ENCODE results near the gene AGPS.

Gene AGPS

DNA sequence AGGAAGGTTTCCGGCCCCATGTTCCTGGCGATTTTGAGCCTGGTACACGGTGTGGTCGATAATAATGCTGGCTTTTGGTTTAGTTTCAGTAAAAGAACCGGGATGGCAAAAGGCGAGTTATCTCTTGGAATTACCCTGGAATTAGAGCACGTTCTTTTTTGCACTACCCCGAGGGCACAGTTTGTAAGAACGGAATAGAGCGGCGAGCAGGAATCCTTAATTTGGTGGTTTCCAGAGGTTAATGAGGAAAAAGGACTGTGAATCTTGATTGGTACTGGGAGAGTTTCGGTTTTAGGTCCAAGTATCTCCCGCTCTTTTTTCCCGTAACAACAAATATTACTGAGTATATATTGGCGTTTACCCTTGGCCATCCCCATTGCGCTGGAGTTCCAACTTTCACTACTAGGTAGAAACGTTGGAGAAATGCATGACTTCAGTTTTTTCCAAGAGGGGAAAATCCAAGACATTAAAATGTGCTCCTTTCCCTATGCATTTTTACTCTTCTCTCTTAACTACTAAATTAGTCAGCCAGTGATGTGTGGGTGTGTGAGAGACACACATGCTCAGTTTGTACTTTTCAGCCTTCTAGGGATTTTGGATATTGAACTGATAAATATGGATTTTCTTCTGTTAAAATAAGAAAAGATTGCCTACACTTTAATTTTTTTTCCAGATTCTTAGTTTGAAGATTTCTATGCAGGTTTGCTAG, 160.8 kb downstream of the AGPS start:
- DNase-seq, result no peak

DNA sequence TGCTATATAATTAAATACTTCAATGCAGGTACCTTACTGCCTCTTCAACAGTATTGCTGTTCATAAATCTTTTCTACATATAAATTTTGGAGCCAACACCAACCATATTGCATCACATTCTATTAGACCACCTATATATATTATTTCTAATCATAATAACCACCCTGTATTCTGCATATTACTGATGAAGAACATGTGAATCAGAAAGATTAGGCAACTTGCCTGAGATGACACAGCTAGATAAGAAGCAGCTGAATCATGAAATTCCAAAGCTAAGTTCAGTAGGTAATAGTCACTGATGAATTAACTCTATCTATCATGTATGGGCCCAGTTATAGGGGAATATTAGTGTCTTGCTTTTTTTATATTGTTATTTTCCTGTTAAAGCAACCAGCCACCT, 161.8 kb downstream of the AGPS start:
- no peak for DNase-seq

DNA sequence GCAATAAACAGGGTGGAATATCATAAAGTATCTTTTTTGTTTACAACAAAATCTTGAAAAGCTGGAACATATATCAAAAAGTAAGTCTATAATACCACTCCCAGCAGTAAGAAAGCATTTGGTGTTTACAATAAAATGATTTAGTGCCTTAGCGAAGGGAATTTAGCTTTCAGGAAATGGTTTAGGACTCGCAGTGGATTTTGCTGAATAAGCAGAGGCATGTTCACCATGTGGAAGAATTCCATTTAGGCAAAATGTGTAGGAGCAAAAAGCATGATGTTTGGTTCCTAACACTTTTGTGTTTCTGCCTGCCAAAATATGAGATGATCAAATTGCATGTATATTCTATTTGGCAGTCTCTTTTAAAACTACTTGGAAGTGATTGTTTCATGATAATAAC, 163.6 kb downstream of the AGPS start:
- DNase-seq, result no peak

DNA sequence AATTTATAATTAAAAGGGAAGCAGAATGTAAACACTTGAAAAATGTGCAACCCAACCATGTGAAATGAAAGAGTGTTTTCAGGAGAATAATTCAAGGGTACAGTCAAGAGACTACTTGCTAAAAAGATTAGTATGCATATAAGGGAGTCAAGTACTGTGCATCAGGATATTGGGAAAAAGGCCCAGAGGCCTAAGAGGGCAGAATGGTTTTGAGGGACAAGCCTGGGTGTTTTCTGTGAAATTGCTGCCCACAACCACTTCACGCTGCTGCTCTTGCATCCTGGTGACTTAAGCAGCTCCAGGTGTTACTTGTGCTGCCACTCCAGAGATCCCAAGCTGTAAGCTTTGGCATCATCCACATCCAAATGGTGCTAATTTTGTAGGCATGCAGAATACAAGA, 165.2 kb downstream of the AGPS start:
- DNase-seq, result no peak

DNA sequence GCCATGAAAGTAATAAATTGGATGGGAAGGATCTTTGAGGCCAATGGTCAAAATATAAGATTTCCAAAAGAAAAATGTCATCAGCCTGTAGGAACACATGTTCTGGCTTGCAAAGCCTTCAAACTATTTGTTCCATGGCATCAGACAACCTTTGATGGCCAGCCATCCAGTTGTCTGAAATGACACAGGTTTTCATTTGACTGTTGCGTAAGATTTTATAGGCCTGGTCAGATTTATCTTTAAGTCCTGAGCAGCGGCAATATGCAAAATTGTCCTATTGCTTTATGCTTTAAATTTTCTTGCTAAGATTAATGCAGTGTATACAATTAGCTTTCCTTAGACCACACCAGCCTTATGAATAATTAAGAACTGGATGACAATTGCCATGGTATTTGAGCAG, 167.1 kb downstream of the AGPS start:
- no peak for DNase-seq

GRCh38 chr2:177568390-177568789, 175.8 kb downstream of the AGPS start:
- no peak for DNase-seq

DNA sequence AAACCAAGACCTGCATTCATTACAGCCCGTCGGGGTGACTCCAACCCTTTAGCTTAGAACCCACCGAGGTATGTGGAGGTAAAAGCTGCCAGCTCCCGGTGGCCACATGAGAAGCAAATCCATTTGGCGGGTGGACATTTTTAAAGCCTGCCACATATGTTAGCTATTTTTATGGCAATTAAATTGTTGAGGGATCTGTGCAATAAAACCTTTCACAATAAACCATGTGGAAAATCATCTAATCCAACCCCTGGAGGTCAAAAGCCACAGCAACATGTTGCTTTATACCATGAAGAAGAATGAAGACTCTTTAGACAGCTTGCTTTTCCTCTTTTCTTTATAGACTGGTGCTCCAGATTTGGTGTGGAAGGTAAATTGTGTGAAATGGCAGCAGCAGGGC, 176.3 kb downstream of the AGPS start:
- no peak for DNase-seq

DNA sequence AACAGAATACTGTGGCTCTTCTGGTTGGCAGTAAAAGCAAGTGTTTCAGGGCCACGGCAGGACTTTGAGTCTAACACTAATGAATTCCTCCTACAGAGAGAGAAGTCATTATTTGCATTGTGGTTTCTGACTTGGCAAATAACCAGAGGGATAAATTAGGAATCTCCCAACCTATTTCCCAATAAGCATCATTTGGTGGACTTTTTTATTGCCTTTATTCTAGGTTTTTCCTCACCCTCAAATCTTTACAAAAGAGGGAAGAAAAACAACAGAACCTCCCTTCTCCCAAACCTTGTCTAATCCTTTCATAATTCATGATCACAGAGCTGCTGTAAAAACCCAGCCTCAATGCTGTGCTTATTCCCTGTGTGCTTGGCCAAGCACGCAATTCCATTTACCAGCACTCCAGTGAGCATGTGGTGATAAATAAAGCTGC, 179.7 kb downstream of the AGPS start:
- no peak for DNase-seq

GRCh38 chr2:177573120-177573519, 180.5 kb downstream of the AGPS start:
- no peak for DNase-seq

- DNase-seq, result no peak
Observed at GRCh38 chr2:177574356-177574755, 181.8 kb downstream of the AGPS start.

DNA sequence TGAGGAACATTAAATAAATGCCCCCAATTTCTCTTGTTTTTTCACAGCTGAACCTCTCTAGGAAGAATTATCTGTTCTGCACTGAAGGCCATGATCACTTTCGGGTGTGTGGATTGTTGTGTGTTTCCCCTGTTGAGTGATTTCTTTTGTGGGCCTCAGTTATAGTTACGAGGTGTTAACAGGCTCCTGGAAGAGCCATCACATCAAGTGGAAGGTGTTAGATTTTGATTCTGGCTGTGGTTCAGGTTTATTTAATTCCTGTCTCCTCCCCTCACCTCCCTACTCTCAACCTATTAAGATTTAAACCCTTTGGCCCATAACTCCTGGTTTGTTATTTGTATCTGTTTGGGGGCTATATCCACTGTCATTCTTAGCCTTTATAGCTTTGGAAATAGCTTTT, 182.8 kb downstream of the AGPS start:
- no peak for DNase-seq

GRCh38 chr2:177577075-177577474, 184.5 kb downstream of the AGPS start:
- DNase-seq, result no peak

GRCh38 chr2:177578454-177578853, 185.9 kb downstream of the AGPS start:
- DNase-seq, result no peak

GRCh38 chr2:177579486-177580036, 187.0 kb downstream of the AGPS start:
- DNase-seq, result no peak

DNA sequence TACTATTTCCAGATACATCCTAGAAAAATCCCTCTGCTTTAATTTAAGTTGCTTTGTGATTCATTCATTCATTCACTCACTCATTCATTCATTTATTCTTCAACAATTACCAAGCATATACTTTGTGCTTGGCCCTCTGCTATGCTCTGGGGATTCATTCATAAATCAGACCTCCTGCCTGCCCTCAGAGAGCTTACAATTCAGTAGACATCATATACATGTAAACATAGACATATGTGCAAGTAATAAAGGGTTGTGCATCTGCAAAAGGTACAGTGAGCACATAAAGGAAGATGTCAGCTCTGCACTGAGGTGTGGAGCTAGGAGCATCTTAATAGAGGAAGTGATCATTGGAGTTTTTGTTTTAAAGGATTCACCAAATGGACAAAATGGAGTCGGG, 189.4 kb downstream of the AGPS start:
- DNase-seq, result no peak

GRCh38 chr2:177584030-177584692, 191.6 kb downstream of the AGPS start:
- no peak for DNase-seq

GRCh38 chr2:177585234-177585863, 192.8 kb downstream of the AGPS start:
- no peak for DNase-seq

GRCh38 chr2:177586154-177586553, 193.6 kb downstream of the AGPS start:
- DNase-seq, result no peak

DNA sequence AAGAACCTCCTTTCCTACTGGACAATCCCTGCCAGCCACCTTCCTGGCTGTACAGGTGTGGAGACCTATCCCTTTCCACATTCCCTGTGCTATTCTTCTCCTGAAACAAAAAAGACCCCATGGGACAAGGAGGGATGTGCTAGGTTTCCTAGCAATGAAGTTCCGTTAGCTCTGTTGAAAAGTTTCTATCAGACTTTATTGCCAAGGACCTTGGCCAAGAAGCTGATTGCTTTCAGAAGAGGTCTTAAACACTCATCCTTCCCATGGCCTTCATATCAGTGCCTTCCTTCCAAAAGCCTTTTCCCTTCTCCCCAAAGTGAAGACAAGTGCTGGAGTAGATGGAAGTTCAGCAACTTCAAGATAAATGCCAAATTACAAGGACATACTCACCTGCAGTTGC, 194.8 kb downstream of the AGPS start:
- no peak for DNase-seq

DNA sequence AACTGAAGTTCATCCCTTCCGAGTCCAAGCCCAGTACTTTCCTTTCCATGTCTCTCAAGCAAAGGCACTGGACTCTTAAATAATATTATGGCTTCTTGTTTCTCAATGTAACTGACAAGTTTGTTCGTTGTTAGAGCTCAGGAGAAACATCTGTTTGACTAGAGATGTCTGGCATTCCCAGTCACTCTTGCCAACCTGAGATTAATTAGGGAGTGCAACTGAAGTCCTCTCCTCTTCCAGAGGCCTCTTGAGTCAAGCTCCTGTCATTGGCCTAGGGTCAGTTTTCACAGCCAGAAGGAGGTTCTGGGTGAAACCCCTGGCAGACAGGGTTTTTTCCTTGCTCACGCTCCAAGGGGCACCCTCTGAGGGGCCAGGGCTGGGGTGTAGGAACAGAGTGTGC, 196.1 kb downstream of the AGPS start:
- DNase-seq, result no peak

DNA sequence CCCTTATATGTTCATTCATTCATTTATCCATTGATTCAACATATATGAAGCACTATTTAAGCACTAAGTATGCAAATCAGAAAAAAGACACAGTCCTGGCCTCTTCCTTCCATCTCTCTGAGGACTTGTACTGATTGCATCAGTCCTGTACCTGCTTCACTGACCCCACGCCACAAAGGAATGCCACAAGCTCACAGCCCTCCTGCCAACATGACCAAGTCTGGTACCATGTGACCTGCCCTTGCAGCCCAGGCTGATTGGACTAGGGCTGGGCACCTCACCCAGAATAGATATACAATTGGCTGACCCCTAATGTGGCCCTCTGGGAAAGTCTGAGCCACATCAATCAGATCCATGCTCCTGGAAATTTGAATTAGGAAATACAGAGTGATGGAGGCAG, 196.6 kb downstream of the AGPS start:
- no peak for DNase-seq

- DNase-seq, result no peak
Observed at GRCh38 chr2:177592397-177592796, 199.8 kb downstream of the AGPS start.

- no peak for DNase-seq
Observed at GRCh38 chr2:177592945-177593344, 200.4 kb downstream of the AGPS start.

- no peak for DNase-seq
Observed at GRCh38 chr2:177593402-177593801, 200.8 kb downstream of the AGPS start.

Measured in stimulated activated CD4-positive, alpha-beta T cell treated with anti-CD3 and anti-CD28 coated beads, Interleukin-4, amount 100 ng/mL, for 1 hour (primary cell).